Transverse colon (tissue), 4 donors: Measurements from ENCODE around the gene PHETA1.

Experiments used
- CTCF ChIP-seq, 5 experiments: fragments of 200-600 bp in 3 of 5; fragments of 450-650 bp in 2 of 5; sonication (generic) in 3 of 5; IDR thresholded peaks; 1 replicate in 2 of 5; 2 replicates in 3 of 5; pipeline ENCODE4 v1.5.1; 2016 to 2017; ENCODE audit warnings: antibody characterized with exemption in 5 of 5, inconsistent platforms in 3 of 5, mild to moderate bottlenecking in 2 of 5, moderate library complexity in 1 of 5
- EP300 ChIP-seq: sonication (generic); formaldehyde crosslinking; IDR thresholded peaks from one replicate; pipeline ENCODE4 v1.6.1; 2017; ENCODE audit warnings: antibody characterized with exemption, low read depth
- POLR2A ChIP-seq: fragments of 450-650 bp; IDR thresholded peaks from one replicate; pipeline ENCODE4 v1.6.1; 2016; ENCODE audit warnings: antibody characterized with exemption, mild to moderate bottlenecking, moderate library complexity
- POLR2AphosphoS5 ChIP-seq, 3 donors: sonication (generic); formaldehyde crosslinking; IDR thresholded peaks; one replicate each; pipeline ENCODE4 v1.6.1; 2016; ENCODE audit warnings: antibody characterized with exemption in 3 of 3

DNA sequence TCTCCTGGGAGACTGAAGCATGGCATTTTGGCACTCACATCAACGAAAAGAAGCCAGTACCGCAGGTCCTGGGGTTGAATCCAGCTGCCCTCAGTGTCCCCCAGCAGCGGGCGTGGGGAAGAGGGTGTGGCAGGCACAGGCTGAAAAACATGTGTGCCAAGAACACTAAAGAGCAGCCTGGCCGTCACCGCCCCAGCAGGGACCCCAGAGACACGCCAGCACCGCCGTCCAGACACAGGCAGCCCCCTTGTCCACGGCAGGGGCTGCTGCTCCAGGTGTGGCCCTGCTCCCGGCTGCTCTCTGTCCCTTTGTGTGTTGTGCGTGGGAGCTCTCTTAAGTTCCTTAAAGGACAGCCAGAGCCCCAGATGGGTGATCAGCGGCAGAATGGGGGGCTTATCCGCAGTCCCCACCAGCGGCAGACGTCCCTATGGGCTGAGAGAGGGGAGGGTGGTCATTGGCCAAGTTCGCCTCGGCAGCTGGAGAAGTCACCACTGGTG lies 556 bp downstream of the PHETA1 start:
- TF ChIP-seq CTCF (IDR thresholded peaks at IDR 0.05) (no peak), POLR2AphosphoS5 (IDR thresholded peaks at IDR 0.05) (no peak), POLR2A (no peak), EP300 (no peak)
